ENCODE results near the gene TTYH3.

- TF ChIP-seq CTCF (optimal IDR thresholded peaks at IDR 0.05 in 1 of 3, IDR thresholded peaks at IDR 0.05 in 1 of 3, conservative IDR thresholded peaks at IDR 0.05 in 1 of 3; ENCODE audit: extremely low read depth in 1 of 3, insufficient read depth in 2 of 3, low read length in 3 of 3) = no peak
- no peak for TF ChIP-seq EZH2 (IDR thresholded peaks at IDR 0.05; ENCODE audit: low read length)
These were observed 19.9 kb upstream of the TTYH3 start for GRCh38 chr7:2611922-2612321.
